ENCODE measurements around the gene ATP2C2. TPM values are rescaled to one million over a fixed set of nuclear protein-coding genes. Genes with fewer than 3 reads are reported as not detected.
"Not testable (repeated sequence)": the region's sequence is repeated elsewhere in the genome, so short reads cannot be mapped to it uniquely, and the experiment has no call there.

The ATP2C2 gene
- total RNA-seq, 1 donor from 2014 or later: 1.7 TPM

DNA sequence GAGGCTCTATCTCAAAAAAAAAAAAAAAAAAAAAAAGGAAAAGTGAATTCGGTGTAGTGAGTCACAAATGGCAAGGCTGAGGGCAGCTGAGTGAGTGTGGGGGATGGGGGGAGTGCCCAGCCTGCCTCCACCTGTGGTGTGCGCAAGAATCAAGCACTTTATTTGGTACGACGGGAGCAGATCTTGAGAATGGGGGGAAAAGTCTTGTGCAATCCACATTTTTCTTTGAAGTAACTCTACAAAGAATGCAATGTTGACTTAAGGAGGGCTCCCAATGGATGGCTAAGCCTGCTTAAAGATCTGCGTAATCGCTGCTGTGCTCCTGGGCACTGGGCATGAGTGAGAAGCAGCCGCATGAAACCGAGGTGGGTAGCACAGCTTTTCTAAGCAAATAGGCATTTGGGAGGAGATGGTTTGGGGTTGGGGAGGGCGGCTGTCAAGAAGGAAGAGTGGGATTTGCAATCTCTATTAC is 28.2 kb downstream of the ATP2C2 start:
- DNase-seq (ENCODE audit: low spot score): no peak

DNA sequence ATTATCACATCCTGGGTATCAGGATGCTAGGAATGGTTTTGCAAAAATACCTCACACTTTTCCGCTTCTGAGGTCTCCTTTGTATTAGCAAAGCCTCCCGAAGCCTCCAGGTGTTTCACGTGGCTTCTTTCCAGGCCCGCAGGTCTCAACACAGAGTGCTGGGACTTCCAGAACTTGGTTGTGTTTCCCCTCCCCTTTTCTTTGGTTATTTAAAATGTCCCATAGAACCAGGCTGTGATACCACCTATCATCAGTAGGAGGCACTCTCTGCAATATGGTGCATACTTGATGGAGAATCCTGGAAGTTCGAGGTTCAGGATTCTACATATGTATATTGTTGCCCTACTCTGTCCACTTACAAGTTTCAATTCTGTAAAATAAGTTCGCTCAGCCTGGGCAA is 28.8 kb downstream of the ATP2C2 start:
- DNase-seq (ENCODE audit: low spot score): no peak

DNA sequence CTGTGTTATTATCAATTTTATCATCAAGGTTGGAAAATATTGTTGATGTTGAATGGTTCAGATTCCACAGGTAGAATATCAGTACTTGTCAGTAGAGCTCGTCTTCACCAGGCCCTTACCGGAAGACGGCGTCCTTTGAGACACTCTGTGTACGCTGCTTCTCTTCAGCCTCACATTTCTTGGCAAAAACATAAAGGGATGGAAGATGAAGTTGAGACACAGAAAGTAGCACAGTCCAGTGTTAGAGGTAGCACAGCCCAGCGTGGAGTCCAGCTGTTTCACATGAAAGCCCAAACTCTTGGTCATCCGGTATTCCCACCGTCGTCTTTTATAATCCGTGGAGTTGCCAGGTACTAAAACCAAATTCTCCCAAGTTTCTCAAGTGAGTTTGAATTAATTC is 30.4 kb downstream of the ATP2C2 start:
- DNase-seq (ENCODE audit: low spot score): no peak

DNA sequence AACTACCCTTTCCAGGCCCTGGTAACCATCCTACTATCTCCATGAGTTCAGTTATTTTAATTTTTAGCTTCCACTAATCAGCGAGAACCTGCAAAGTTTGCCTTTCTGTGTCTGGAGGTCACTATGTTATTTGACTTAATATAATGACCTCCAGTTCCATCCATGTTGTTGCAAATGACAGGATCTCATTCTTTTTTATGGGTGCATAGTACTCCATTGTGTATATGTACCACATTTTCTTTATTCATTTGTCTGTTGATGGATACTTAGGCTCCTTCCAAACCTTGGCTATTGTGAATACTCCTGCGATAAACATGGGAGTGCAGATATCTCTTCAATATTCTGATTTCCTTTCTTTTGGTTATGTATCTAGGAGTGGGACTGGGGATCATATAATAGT is 31.6 kb downstream of the ATP2C2 start:
- not testable (repeated sequence) for DNase-seq (ENCODE audit: low spot score)

DNA sequence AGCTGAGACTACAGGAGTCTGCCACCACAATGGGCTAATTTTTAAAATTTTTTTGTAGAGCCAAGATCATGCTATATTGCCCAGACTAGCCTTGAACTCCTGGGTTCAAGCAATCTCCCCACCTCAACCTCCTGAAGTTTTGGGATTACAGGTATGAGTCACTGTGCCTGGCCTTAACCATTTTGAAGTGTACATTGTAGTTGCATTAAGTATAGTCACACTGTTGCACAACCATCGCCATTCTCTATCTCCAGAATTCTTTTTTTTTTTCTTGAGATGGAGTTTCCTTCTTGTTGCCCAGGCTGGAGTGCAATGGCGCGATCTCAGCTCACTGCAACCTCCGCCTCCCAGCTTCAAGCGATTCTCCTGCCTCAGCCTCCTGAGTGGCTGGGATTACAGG is 35.1 kb downstream of the ATP2C2 start:
- not testable (repeated sequence) for DNase-seq (ENCODE audit: low spot score)

DNA sequence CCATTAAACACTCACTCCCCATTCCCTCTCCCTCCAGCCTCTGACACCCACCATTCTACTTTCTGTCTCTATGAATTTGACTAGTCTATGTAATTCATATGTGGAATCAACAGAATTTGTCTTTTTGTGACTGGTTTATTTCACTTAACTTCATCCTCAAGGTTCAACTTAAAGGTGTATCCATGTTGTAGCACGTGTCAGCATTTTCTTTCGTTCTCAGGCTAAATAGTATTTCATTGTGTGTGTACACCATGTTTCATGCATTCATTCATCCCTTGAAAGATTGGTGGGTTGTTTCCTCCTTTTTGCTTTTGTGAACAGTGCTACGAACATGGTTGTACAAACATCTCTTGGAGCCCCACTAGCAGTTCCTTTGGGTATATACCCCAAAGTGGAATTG is 36.0 kb downstream of the ATP2C2 start:
- DNase-seq (ENCODE audit: low spot score): no peak

DNA sequence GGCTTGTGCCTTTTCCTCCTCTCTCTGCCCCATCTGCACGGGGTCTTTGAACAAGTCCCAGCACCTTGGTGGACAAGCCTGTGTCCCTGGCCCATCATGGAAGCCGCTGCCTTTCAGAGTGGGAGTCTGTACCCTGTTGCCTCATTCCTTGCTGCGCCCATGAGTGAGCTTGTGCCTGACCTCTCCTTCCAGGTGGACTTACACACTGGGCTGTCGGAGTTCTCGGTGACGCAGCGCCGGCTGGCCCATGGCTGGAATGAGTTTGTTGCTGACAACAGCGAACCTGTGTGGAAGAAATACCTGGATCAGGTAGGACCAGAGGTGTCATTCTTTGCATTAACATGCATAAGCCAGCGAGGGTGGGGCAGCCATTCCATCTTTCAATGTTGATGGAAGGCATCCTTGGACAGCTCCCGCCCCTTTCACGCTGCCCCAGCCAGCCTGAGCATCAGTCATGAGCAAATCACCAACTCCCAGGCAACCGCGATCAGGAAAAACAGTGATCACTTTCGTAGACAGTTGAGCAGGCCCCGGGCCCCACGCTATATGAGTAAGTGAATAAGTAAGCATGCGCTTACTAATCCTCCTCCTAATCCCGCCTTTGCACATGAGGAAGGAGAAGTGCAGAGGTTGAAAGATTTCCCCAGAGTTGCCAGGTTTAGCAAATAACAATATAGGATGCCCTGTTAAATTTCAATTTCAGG is 36.8 kb downstream of the ATP2C2 start:
- no peak for DNase-seq (ENCODE audit: low spot score)

DNA sequence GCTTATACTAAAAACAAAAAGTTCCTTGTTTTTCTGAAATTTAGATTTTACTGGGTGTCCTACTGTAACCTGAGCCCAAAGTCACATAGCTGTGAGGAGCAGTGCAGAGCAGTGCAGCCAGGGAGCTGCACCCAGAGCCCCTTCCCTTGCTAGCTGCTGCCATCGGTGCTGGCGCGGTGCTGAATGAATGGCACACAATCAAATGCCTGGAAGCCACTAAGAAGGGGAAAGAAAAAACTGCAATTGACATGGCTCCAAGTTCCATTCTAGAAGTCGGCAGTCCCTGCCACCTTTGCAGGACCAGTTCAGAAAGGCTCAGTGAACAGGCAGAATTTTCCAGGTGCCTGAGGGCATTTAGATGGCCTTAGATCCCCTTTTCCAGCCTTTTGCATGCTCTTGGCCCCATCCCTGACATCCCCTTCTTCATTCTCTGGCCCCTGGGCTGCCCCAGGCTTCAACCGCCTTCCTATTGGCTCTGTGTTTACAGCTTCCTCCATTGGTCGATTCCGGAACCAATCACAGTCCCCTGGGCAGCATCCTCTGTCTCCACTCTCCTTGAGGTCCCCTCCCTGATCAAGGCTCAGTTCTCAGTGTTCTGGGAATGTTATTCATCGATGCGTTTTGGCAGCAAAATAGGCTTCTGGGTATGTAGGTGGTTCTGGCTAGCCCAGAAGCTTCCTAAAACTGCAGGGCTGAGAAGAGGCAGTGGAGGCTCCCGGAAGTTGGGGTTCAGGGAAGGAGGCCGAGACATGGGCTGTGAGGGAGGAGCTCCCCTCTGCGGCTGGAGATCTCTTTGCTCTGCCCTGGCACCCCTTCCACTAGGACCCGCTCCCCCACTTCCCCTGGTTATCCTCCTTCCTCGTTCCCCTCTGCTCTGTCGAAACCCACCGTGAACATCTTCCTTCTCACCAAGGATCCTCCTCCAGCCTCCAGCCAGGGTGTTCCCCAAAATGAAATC is 37.9 kb downstream of the ATP2C2 start:
- DNase-seq (ENCODE audit: low spot score): no peak

DNA sequence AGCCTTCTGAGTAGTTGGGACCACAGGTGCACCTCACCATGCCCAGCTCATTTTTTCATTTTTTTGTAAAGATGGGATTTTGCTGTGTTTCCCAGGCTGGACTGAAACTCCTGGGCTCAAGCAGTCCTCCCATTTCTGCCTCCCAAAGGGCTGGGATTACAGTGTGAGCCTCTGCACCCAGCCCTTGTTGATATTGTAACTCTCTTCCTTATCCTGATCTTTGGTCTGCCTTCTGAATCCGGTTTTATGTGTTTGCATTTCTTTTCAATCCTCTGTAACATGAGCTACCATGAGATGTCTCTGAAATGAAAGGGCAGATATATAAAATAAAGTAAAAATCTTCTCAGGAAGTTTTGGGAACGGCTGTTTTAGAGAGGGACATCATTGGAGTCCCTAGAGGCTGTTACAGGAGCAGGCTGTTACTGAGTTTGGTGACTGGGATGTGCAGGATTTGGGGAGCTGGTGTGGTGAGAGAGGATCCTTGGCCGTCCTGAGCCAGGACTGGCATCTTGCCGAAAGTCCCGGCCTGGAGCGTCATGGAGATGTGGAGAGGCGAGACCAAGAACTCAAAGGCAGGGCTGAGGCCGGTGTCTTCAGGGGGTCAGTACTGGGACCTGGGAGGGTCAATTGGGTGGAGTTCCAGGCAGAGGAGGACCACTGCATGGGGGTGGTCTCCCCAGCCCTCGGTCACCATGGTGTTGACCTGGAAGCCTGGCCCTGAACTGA is 39.4 kb downstream of the ATP2C2 start:
- no peak for DNase-seq (ENCODE audit: low spot score)

DNA sequence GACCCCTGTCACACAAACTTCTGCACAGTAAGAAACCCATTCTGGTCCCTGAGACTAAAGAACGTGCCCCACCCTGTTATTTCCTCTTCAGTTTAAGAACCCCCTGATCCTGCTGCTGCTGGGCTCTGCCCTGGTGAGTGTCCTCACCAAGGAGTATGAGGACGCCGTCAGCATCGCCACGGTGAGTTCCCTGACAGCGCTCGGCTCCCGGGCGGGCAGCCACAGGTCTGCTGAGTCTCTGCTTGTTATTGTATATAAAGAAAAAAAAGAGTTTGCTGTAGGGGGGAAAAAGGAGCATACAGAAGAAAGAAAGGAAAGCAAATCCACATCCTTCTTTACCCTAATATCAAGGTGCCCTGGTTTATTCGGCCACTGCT is 40.0 kb downstream of the ATP2C2 start:
- no peak for DNase-seq (ENCODE audit: low spot score)

DNA sequence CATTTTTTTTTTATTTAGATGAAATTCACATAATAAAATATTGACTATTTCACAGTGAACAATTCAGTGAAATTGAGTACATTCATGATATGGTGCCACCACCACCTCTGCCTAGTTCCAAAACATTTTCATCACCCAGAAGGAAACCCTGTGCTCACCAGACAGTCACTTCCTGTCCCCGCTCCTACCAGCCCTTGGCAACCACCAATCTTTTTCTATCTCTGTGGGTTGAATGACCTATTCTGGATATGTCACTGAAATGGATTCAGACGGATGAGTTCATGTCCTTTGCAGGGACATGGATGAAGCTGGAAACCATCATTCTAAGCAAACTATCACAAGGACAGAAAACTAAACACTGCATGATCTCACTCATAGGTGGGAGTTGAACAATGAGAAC is 40.5 kb downstream of the ATP2C2 start:
- no peak for DNase-seq (ENCODE audit: low spot score)

DNA sequence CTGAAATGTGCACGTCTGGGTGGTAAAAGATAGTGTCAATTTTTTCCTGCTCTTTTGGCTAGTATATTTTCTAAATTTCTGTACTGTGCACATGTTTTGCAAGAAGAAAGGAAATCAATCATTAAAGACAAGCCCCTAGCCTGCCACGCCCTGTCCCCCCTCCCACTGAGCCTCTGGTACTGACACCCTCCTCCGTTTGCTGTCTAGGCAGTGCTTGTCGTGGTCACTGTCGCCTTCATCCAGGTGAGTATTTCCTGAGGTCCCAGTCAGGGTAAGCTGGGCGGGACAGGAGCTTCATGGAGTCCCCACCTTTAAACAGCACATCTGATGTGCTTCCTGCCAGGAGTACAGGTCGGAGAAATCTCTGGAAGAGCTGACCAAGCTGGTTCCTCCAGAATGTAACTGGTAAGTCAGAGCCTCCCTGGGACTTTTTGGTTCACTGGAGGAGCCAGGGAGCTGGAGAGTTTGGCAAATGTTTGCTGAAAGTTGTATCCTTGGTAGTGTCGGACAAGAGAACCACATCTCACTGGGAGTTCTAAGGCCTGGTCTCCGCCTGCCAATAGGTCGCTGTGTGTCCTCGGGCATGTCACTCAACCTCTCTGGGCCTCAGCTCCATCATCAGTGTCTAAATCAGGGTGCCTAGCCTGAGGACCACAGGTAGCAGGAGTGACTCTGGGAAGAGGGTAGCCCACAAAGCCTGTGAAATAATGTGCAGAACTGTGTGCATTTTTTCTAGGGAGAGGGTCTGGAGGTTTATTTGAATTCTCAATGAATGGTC is 42.2 kb downstream of the ATP2C2 start:
- DNase-seq (ENCODE audit: low spot score): no peak

DNA sequence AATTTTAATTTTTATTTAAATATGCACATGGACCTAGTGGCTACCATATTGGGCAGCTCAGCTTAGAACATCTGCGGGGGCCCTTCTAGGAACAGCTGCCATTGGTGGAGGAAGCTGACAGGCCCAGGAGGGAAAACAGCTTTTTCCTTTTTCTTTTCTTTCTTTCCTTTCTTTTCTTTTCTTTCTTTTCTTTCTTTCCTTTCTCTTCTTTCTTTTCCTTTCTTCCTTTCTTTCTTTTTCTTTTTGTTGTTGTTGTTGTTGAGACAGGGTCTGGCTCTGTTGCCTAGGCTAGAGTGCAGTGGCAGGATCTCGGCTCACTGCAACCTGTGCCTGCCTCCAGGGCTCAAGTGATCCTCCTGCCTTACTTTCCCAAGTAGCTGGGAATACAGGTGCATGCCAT is 43.4 kb downstream of the ATP2C2 start:
- DNase-seq (ENCODE audit: low spot score): no peak

DNA sequence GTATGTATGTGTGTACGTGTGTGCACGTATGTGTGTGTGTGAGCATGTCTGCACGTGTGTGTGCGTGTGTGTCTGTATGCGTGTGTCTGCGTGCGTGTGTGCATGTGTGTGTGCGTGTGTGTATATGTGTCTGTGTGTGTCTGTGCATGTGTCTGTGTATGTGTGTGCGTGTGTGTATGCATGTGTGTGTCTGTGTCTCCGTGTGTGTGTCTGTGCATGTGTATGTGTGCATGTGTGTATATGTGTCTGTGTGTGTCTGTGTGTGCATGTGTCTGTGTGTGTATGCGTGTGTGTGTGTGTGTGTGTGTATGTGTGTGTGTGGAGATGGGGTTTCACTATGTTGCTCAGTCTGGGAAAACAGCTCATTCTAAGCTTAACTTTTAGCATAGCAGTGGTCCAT is 43.9 kb downstream of the ATP2C2 start:
- DNase-seq (ENCODE audit: low spot score): no peak

DNA sequence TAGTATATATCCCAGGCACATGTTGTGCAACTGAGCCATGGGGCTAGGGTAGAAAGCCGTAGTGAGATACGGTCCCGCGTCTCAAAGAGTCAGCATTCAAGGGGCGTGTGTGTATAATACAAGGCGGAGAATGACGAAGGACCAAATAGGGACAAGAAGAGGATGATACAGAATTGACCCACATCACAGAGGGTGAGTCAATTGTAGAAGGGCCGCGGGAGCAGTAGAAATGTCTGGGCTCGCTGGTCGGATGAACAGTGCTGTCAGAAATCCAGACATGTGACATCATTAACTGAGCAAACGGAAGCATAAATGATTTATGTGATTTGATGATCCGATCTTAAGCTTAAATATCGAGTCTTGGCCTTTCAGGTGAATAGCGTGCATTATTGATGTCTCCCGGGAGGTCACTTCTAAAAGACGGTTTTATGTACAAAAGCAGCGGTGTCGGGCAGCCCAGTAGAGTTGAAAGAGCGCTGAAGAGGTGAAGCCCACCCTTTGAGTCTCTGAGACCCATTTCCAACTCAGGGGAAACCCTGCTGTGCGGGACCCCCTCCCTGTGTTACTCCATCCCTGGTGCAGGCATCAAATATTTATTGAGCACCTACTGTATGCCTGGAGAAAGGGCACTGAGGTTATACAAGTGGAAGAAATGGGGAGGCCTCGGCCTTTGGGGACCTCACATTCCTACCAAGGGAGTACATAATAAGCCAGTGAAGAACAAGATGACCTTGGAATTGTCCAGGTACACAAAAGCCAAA is 45.1 kb downstream of the ATP2C2 start:
- no peak for DNase-seq (ENCODE audit: low spot score)

DNA sequence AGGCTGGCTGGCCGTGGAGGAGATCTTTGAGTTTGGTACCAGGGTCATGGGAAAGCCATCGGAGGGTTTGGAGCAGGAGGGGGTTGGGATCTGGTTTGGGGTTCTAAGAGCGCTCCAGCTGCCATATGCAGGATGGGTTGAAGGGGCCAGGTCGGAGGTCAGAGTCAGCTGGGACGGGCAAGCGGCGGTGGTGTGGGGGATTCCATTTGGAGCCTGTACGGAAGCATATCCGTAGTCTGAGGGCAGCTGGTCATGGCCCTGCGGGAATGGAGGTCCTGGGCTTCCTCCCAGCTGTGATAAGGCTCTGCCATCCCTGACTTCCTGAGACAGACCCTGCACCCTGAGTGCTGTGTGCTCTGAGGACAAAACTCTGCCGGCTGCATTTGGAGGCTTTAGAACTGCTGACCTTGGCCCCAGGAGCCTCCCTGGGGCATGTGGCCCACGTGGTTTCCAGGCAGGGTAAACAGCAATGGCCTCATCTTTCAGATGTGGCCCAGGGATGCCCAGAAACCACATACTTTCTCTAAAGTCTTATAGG is 46.5 kb downstream of the ATP2C2 start:
- DNase-seq (ENCODE audit: low spot score): no peak

DNA sequence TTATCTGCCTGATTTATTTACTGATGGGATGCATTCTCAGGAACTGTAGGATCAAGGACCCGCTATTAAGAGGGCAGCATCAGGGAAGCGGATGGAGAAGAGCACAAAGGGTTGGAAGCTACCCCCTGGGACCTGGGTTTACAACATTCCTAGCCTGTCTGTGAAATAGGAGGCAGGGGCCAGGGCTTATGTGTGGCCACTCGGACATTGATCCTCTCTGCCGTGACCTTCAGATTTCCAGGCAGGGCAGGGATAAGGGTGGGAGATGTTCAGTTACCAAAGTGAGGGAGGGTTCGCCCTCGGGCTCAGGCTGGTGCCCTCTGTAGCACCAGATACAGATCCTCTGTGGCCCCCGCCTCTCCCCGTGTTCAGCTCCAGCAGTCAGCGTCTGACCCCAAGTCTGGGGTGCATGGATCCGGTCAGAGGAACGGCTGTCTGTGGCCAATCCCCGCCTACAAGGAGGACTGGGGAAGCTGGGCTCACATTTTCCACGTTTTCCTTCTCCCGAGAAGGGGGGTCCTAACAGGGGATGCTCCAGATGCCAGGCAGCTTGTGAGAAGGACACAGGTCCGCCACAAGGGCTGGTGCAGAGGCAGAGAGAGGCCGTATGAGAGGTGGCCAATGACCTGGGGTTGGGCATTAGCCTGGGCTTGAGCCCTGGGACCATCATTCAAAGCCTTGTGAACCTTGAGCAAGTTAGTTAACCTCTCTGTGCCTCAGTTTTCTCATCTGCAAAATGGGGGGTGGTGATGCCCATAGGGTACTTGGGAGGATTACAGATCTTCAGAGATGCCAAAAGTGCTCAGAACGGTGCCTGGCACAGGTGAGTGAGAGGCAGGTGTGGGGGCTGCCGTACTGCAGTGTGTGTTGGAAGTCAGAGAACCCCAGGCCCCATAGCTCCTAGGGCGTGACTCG is 48.3 kb downstream of the ATP2C2 start:
- DNase-seq (ENCODE audit: low spot score): no peak

DNA sequence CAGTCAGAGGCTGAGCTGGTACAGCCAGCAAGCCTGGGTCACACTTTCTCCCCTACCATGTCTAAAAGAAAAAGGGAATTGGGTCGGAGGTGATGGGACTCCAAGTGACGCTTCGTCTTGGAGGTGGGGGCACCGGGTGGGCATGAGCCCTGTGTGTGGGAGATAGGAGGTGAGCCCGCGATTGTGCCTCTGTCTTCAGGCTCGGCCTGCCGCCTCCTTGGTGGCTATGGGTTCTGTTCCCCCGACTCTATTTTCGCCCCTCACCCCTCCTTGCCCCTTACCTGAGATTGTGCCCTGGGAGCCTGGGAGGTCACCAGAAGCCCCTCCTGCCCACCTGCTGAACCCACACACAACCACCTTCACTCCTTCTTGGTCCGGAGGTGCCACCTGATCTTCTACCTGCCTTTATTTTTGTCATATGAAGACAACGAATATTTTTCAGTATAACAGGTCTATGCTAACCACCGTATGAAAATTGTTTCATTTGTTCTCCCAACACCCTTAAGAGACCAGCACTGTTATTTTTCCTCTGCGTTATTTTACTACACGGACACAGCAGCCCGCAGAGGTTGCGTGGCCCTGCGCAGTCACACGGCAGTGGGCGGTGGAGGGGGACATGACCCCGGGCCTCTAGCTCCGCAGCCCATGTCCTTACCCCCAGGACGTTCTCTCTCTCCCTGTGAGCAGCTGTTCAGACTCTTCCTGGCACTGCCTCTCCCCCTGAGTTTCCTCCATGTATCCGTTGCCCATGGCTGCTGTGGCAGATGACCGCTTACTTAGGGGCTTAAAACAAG is 49.9 kb downstream of the ATP2C2 start:
- DNase-seq (ENCODE audit: low spot score): no peak
